Adrenal gland (tissue), 5 donors: ENCODE data around the gene FAM200C.

ENCODE experiments used
- CTCF ChIP-seq, 6 experiments: fragments of 450-650 bp in 4 of 6; fragments of 200-600 bp in 2 of 6; sonication (generic) in 1 of 6; IDR thresholded peaks; 1 replicate in 5 of 6; 2 replicates in 1 of 6; pipeline versions ENCODE4 v1.5.1 to v1.8.0; 2016 to 2021; ENCODE audit warnings: antibody characterized with exemption in 6 of 6, mild to moderate bottlenecking in 2 of 6, moderate library complexity in 1 of 6
- POLR2A ChIP-seq, 2 donors: fragments of 450-650 bp; IDR thresholded peaks; one replicate each; pipeline ENCODE4 v1.6.1; 2017; ENCODE audit warnings: antibody characterized with exemption in 2 of 2, mild to moderate bottlenecking in 2 of 2, moderate library complexity in 1 of 2
- donor health status: DM: no; HTN: no; CAD: no.

DNA sequence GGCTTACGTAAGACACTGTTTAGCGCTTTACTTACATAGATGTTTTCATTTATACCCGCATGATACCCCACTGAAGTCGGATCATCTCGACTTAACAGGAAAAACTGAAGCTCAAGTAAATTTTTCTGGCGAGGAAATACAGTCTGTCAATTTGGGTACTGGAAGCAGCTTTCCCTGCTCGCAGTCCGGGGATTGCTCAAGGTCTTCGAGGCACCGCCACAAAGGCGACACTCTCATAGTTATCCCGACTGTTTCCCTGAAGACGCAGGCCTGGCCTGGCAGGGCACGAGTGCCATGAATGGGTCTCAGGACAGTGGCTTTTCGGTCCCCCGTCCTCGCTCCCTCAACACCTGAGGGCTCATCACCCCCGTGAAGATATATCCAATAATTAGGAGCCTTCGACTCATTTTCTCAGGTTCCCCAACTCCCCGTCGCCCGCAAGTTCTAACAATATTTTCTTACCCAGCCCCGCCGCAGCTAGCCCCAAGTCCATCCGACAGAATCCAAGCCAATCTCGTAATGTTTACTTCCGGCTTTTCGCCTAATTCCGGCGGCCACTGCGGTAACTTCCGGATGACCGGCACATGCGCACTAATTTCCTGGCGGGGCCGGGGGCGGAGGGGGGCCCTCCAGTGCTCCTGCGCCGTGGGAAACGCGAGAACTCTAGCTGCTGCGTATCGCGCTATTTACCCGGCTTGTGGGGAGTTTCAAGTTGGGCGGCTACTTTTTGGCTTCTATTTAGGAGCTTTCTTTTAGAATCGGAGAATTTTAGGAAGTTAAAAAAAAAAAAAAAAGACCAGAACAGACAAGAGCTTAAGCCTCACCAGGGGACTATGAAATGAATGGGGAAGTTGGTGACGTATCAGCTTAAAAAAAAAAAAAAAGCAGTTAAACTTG lies 19.0 kb upstream of the FAM200C start, which contains the start of gene SLU7:
- TF ChIP-seq CTCF (IDR thresholded peaks at IDR 0.05) (no peak), POLR2A (IDR thresholded peaks at IDR 0.05) (peak; percentile 18 to 81)
